ENCODE measurements around the gene ECE2.

ECE2 gene

DNA sequence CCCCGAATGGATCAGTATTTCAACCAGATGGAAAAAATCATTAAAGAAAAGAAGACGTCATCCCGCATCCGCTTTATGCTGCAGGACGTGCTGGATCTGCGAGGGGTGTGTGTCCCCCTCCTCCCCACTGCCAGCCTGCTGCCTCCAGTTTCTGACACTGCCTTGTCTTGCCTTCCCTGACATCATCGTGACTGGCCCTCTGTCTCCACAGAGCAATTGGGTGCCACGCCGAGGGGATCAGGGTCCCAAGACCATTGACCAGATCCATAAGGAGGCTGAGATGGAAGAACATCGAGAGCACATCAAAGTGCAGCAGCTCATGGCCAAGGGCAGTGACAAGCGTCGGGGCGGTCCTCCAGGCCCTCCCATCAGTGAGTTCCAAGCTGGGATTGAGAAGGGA, 49.4 kb downstream of the ECE2 start:
- Histone ChIP-seq H3F3A (ENCODE audit: control insufficient read depth, insufficient read depth) (peaks cover 11% of the 10 kb centered on the region; the same call in 1 of the 2 replicates), H3K36me3 (ENCODE audit: control insufficient read depth, low read length) (peaks cover 100% of the 10 kb centered on the region), H3K79me2 (ENCODE audit: control insufficient read depth, low read length) (peaks cover 42% of the 10 kb centered on the region), H3K4me1 (ENCODE audit: control insufficient read depth, low read length) (no peaks in the 10 kb centered on the region), H3K4me3 (ENCODE audit: low read length) (no peak overlapping the region), H3K9me2 (replicated peaks; ENCODE audit: control insufficient read depth, low read length) (no peaks in the 10 kb centered on the region), H3K27ac (ENCODE audit: low read depth, low read length) (no peak overlapping the region), H3K4me2 (ENCODE audit: low read length) (no peak overlapping the region), H4K20me1 (ENCODE audit: control insufficient read depth, insufficient read depth, low read depth, low read length) (peaks cover 15% of the 10 kb centered on the region), H3K27me3 (ENCODE audit: control insufficient read depth, low read length) (no peaks in the 10 kb centered on the region), H3K9me3 (ENCODE audit: control insufficient read depth, insufficient read depth, low read length) (no peaks in the 10 kb centered on the region)
- no peak for TF ChIP-seq EZH2phosphoT487 (IDR thresholded peaks at IDR 0.05; ENCODE audit: borderline replicate concordance, low read length)
- TF ChIP-seq, protein P1, sequence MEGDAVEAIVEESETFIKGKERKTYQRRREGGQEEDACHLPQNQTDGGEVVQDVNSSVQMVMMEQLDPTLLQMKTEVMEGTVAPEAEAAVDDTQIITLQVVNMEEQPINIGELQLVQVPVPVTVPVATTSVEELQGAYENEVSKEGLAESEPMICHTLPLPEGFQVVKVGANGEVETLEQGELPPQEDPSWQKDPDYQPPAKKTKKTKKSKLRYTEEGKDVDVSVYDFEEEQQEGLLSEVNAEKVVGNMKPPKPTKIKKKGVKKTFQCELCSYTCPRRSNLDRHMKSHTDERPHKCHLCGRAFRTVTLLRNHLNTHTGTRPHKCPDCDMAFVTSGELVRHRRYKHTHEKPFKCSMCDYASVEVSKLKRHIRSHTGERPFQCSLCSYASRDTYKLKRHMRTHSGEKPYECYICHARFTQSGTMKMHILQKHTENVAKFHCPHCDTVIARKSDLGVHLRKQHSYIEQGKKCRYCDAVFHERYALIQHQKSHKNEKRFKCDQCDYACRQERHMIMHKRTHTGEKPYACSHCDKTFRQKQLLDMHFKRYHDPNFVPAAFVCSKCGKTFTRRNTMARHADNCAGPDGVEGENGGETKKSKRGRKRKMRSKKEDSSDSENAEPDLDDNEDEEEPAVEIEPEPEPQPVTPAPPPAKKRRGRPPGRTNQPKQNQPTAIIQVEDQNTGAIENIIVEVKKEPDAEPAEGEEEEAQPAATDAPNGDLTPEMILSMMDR (IDR thresholded peaks at IDR 0.05; ENCODE audit: low read depth, low read length, poor library complexity, severe bottlenecking) = no peak

GRCh38 chr3:184325715-184326369, 50.0 kb downstream of the ECE2 start:
- Histone ChIP-seq H3K4me3 (ENCODE audit: low read length) (no peak overlapping the region), H3F3A (ENCODE audit: control insufficient read depth, insufficient read depth) (peaks cover 13% of the 10 kb centered on the region; the same call in 1 of the 2 replicates), H4K20me1 (ENCODE audit: control insufficient read depth, insufficient read depth, low read depth, low read length) (peaks cover 9% of the 10 kb centered on the region)

GRCh38 chr3:184327171-184327570, 51.3 kb downstream of the ECE2 start:
- Histone ChIP-seq H3K9me3 (ENCODE audit: control insufficient read depth, insufficient read depth, low read length) (no peaks in the 10 kb centered on the region), H3K9me2 (replicated peaks; ENCODE audit: control insufficient read depth, low read length) (no peaks in the 10 kb centered on the region), H3F3A (ENCODE audit: control insufficient read depth, insufficient read depth) (peaks cover 26% of the 10 kb centered on the region), H3K4me2 (ENCODE audit: low read length) (no peak overlapping the region), H3K4me3 (ENCODE audit: low read length) (no peak overlapping the region), H3K36me3 (ENCODE audit: control insufficient read depth, low read length) (peaks cover 98% of the 10 kb centered on the region), H4K20me1 (ENCODE audit: control insufficient read depth, insufficient read depth, low read depth, low read length) (peaks cover 8% of the 10 kb centered on the region), H3K79me2 (ENCODE audit: control insufficient read depth, low read length) (peaks cover 25% of the 10 kb centered on the region), H3K27ac (ENCODE audit: low read depth, low read length) (no peak overlapping the region), H3K27me3 (ENCODE audit: control insufficient read depth, low read length) (no peaks in the 10 kb centered on the region), H3K4me1 (ENCODE audit: control insufficient read depth, low read length) (no peaks in the 10 kb centered on the region)
- TF ChIP-seq EZH2phosphoT487 (IDR thresholded peaks at IDR 0.05; ENCODE audit: borderline replicate concordance, low read length) = no peak
- TF ChIP-seq, protein P1 (IDR thresholded peaks at IDR 0.05; ENCODE audit: low read depth, low read length, poor library complexity, severe bottlenecking) = no peak

More at GRCh38 chr3:184325715-184326369, 50.0 kb downstream of the ECE2 start:
- Histone ChIP-seq H3K27ac (ENCODE audit: low read depth, low read length) (no peak overlapping the region), H3K4me1 (ENCODE audit: control insufficient read depth, low read length) (no peaks in the 10 kb centered on the region), H3K79me2 (ENCODE audit: control insufficient read depth, low read length) (peaks cover 36% of the 10 kb centered on the region), H3K36me3 (ENCODE audit: control insufficient read depth, low read length) (peaks cover 98% of the 10 kb centered on the region), H3K9me2 (replicated peaks; ENCODE audit: control insufficient read depth, low read length) (no peaks in the 10 kb centered on the region), H3K4me2 (ENCODE audit: low read length) (no peak overlapping the region), H3K27me3 (ENCODE audit: control insufficient read depth, low read length) (no peaks in the 10 kb centered on the region), H3K9me3 (ENCODE audit: control insufficient read depth, insufficient read depth, low read length) (no peaks in the 10 kb centered on the region)
- TF ChIP-seq, protein P1 (IDR thresholded peaks at IDR 0.05; ENCODE audit: low read depth, low read length, poor library complexity, severe bottlenecking) = no peak
- TF ChIP-seq EZH2phosphoT487 (IDR thresholded peaks at IDR 0.05; ENCODE audit: borderline replicate concordance, low read length) = no peak

Data from DOHH2 (cell line).